NCI-H128 (cell line): ENCODE data around the gene PSIP1.
"Not testable (repeated sequence)": the region's sequence is repeated elsewhere in the genome, so short reads cannot be mapped to it uniquely, and the experiment has no call there.

Source experiments
- DNase-seq: peaks from one replicate; lab custom pipeline; 2025; ENCODE audit not compliant: unreplicated experiment; lab: John Stamatoyannopoulos, UW

The PSIP1 gene

DNA sequence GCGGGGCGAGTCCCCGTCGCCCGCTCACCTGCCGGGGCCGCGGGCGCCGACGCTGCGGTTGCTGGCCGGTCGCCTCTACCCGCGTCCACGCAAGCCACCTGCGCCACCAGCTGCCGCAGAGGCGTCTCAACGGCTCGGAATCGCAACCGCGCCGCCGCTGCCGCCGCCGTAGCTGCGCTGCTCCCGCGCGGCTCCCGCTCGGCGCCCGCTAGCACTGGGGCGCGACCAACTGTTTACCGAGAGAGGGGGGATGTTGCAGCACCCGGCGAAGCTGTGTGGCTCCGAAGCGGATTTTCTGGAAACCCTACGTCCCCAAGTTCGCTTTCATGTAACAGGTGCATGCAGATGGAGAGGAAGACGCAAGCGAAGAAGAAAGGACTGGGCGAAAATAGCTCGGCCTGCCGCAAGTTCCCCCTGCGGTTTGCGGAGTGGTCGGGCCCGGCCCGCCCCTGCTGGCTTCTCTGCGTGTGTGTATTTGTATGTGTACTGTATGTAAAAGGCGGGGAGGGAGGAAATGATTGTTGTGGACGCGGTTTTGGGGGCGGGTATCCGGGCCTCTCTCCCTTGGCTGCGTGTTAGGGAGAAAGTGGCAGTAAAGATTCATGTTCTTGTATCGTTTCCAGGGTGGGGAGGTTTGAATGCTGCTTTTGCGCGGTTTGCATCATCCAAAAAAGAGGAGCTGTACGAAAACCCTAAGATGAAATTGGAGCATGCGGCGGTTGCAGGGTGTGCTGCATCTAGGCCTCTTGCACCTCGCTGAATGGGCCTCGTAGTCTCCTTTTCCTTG, at the start of gene PSIP1:
TSS of gene PSIP1 (minus strand) at position 182 of the 787 bp plus-strand sequence. CDS start 782 bp downstream, outside the sequence.
- DNase-seq: peak; percentile 85

DNA sequence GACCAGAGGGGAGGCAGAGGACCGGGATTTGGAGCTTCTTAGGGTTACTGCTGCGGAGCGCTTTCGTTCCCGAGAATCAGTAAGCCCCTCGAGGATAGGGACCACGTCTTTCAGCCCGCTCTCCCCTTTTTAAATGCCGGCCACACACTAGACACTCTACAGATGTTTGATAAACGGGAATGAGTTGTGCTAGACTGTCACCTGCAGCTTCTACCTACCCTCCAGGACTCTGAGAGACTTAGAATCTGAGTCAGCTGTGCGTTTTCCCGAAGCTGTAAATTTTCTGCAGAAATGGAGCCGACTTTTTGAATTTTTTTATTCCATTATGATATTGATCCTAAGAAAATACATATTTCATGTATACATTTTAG, 42.7 kb upstream of the PSIP1 start:
- DNase-seq: no peak

DNA sequence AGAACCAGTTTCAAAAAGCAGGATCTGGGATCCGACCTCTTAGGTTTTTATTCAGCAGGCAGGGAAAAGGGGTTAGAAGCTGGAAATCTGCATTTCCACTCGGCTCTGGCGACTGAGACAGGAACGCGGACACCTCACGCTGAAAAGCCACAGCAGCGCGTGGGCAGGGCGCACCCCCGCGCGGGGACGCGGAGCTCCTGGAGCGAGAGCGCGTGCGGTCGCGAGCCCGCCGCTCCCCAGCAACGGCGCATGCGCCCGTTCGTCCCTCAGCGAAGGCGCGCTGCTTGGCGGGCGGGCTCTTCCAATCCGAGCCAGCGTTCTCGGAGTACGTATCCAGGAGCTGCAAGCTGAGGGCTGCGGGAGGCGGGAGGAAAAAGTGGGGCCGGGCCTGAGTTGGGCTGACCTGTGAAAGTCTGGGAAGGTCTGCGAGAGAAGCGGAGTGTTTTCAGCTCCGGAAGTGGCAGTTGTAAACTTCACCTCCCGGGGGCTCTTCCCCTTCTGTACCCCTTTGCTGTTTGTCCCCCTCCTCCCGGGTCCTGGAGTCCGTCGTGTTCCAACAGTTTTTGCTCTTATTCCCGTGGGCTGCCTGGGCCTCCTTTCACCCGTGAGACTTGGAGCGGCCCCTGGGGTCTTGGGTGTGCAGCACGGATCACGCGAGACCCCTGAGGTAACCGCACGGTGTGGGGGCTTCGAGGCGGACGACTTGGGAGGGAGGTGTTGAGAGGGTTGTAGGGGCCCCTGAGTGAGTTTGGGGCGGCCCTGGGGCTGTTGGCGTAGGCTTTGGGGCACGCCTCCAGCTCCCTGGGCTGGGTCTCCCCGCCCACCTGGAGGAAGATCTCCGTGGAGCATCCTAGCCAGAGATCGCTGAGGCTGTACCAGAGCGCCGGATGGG, 42.1 kb upstream of the PSIP1 start, which contains the start of gene CCDC171:
TSS of gene CCDC171 (plus strand) at position 408 of the 892 bp plus-strand sequence. CDS start 11,046 bp downstream, outside the sequence.
- peak; percentile 92 for DNase-seq

DNA sequence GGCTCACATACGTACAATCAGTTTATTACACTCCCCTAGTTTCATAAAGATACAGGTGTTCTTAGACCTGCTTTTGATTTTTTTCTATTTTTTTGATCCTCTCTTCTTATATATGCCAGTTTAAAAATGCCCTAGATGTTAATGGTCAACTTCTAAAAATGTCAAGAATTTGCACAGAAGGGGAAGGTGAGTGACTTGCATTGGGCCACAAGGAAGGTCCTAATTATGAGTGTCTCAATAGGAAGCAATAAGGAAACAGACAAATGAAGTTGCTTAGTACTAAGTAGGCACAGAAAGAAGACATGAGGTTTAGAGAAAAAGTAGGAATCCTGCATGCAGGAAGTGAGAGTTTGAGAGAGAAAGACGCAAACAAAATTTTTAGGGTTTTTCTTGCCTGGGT, 38.8 kb upstream of the PSIP1 start:
- no peak for DNase-seq

DNA sequence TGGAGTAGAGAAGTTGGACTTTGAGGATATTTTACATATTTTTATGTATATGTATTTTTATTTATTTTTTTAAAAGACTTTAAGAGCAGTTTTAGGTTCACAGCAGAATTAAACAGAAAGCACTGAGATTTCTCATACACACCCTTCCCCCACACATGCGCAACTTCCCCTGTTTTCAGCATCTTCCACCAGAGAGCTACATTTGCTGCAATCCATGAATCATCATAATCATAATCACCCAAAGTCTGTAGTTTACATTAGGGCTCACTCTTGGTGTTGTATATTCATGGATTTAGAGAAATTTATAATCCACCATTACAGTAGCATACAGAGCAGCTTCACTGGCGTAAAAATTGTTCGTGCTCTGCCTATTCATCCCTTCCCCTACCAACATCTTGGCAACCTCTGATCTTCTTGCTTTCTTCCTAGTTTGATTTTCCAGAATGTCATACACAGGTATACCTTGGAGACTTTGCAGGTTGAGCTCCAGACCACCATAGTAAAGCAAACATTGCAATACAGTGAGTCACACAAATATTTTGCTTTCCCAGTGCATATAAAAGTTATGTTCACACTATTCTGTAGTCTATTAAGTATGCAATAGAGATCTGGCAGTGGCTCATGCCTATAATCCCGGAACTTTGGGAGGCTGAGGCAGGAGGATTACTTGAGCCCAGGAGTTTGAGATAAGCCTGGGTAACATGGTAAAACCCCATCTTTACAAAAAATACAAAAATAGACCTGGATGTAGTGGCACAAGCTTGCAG, 32.5 kb upstream of the PSIP1 start:
- DNase-seq: no peak

DNA sequence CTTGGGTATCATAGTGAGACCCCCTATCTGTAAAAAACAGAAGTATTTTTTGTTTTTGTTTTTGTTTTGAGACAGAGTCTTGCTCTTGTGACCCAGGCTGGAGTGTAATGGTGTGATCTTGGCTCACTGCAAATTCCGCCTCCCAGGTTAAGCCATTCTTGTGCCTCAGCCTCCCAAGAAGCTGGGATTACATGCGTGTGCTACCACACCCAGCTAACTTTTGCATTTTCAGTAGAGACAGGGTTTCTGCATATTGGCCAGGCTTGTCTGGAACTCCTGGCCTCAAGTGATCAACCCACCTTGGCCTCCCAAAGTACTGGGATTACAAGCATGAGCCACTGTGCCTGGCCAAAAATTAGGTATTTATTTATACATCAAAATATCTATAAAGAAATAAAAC, 31.9 kb upstream of the PSIP1 start:
- no peak for DNase-seq

DNA sequence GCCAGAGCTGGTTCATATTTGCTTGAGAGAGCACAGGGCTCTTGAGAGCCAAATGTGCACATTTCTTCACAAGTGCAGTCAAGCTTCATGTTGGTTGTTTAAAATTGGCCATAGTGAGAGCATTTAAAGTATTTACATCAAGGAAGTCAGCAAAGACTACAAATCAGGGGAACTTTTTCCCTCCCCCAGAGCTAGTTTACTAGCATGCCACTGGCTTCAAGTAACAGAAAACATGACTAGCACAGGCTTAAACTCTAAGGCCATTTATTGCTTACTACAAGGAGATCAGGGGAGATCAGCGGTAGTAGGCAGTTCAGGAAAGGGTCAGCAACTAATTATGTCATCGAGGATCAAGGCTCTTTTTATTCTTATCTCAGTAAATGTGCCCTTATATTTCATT, 31.1 kb upstream of the PSIP1 start:
- no peak for DNase-seq

DNA sequence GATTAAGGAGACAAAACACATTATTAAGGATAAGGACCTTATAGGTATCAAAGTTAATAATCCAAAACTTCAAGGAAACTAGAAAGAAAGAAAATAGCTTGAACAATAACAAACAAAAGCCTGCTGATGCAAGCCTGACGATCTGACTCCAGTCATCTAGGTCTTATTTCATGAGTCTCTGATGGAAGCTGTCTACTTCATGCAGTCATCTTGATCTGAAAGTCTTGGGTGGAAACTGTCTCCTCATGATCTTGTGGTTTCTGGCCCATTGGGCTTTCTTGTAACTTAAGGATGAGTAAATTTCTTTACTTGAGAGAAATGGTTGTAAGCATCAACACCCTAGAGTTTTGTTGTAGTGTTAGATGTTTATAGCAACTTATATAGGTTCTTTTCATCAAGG, 20.6 kb upstream of the PSIP1 start:
- no peak for DNase-seq

DNA sequence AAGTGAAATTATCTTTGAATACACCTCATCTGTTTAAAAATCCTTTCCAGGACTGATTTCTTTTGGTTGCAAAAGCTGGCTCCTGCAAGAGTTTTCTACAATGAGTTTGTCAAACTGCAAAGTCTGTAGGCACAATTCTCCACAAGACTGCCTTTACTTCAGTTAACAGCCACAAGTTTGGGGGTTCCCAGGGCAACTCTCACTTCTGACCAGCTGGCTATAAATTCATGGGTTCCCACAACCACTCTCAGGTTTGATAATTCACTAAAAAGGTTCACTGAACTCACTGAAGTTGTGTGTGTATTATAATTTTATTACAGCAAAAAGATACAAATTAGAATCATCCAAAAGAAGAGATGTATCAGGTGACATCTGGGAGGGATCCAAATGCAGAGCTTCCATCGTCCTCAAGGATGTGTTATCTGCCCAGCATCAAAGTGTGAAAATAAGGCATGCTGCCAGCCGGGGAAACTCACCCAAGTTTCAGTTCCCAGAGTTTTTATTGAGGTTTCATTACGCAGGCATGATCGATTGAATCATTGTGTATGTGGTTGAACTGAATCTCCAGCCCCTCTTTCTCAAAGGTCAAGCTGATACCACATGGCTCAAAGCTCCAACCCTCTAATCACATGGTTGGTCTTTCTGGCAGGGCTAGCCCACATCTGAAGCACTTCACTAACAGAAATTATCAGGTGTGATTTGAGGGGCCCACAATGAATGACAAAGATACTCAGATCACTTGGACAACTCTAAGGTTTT, 19.0 kb upstream of the PSIP1 start:
- DNase-seq: no peak

DNA sequence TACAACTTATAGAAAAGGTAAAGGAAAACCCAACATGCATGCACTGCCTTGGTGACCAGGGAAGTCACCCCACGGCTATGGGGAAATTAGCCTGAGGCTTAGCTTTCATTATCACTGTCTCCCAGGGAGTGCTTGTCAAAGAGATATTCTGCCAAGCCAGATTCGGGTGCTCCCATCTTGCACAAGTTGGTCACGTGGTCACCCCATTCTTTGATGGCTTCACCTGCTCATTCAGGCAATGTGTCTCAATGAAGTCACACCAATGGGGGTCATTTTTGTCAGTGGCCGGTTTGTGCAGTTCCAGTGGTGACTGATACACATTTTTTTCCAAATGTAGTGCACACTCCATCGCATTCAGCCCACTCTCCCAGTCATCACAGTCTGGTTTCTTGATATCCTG, 16.3 kb upstream of the PSIP1 start:
- DNase-seq: not testable (repeated sequence)

DNA sequence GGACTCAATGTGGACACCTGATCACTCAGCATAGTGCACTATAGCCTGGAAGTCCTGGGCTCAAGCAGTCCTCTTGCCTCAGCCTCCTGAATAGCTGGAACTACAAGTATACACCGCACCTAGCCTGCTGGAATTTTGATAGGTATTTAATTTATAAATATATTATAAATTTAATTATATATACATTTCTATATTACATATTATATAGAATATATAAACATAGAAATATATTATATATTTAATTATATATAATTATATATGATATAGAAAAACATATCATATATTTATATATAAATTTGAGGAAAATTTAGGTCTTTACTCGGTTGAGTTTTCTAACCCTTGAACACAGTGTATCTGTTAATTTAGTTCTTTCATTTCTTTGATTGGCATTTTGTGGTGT, 15.2 kb upstream of the PSIP1 start:
- no peak for DNase-seq

DNA sequence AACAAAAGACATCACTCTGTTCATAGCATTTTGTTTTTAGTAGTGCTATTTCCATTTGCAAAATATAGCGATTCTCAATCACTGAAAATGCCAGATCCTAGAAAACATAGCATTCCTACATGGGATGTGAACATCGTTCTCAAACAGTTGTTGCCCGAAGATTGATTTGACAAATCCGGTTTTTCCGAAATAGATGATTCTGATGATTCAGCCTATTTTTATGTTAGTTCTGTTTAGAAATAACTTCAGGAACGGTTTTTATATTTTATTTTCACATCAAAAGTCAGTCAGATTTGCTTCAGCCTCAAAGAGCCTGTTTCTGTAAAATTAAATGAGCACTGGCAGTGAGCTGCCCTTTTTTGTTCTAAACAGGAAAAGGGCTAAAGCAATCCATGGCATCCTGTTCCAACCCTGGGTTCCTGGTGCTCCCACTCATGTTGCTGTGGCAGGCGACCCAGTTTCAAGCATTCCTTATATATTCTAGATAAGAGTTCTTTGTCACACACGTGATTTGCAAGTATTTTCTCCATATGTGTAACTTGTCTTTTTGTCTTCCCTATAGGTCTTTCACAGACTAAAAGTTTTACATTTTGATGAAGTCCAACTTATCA, 14.2 kb upstream of the PSIP1 start:
- no peak for DNase-seq

DNA sequence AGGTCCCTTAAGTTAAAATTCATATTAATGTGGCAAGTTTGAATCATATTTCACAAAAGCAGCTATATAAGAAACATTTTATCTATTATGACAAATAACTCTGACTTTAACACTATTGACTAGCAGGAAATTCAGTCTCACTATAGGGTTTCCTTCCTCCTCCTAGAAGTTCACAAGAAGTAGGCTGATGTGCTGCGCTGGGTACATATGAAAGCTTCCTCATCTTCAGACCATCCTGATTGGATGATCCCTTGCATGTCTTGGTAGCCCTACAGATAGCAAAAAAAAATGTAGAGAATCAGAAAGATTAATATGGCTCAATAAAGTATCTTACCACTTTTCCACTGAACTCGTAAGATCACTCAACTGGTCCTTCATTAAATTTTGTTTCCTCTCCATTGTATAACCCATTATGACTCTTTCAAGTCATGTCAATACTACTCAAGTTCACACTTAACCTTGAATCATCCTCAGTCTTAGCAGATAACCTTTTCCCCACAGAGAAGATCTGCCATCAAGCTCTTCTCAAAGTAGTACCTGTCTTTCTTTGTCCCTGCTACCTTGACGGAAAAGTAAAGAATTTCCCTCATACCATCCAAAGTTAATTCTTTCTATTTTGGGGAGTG, 11.5 kb upstream of the PSIP1 start:
- DNase-seq: no peak

DNA sequence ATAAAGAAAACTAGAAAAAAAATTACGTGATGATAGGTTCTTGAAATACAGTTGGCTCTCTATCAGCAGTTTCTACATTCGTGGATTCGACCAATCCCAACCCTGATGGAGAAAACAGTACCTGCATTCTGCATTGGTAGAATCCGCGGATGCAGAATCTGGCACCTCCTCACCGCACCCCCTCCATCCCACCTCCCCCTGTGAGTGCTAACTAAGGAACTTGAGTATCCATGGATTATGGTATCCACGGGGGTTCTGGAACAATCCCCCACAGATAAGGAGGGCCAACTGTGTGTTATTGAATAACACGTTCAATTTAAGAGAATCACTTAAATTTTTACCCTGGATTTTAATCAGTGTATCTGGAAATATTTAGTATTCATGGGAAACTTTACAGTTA, 10.5 kb upstream of the PSIP1 start:
- DNase-seq: no peak

DNA sequence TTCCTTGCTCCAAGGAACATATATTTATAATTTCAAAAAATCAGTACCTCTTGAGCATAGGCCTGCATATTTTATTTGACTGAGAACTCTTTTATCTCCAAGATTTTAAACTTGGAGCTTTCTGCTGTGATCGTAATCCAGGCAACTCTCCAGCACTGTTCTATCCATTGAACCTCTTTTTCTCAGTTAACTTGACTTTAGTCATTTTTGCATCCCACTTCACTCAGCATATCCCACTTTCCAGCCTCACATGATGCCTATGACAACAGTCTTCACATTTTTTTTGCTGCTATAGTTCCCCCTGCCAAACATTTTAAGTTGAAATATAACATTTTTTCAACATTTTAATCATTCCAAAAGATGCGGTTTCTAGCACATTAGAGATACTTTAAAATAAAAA, 9.1 kb upstream of the PSIP1 start:
- DNase-seq: no peak

DNA sequence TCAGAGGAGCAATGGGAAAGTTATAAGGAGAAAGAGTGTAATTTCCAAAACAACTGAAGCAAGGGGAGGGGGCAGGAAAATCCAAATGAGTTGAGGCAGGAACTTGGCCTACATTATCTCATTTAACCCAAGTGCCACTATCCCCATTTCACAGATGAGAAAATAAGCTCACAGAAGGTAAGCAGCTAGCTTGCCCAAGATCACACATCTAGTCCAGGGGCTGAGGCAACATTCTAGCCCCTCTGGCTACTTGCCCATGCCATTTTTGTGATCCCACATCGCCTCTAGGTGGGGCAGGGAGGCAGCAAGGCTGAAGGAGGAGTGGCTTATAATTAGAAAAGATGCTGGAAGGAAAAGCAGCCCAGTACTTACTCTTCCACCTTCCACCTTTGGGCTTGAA, 2.6 kb upstream of the PSIP1 start:
- no peak for DNase-seq

DNA sequence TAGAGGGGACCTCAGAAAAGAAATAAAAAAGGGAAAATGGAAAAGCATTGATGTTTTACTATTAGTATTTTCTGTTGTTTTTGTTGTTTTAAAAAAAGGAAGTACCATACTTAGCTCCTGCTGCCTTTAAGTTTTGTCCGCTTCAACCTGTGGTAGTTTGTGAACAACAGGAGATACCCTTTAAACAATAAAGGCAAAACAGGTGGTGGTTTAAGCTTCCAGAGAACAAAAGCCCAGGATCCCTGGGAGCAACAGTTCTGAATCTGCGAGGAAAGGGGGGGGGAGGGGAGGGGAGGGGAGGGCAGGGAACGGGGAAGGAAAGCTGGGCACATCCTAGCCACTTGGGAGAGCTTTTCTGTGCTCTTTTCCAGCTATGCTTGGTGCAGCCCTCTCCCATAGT, 2.1 kb upstream of the PSIP1 start:
- no peak for DNase-seq

DNA sequence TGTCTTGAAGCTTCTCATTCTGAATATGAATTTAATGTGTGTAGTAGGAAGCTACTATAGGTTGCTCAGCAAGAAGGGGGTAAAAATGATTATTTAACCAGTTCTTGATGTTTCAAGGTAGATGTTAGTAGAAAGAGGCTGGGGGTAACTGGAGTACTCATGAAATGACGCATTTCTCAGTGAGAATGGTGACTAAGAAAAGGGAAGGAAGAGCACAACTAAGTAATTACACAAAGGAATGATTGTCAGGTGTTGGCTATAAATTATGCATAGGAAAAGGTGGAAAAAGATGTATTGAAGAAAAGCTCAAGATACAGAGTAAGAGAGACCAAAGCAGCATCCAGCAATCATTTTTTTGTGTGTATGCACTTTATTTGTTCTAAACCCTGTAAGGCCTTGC, 1.4 kb upstream of the PSIP1 start:
- DNase-seq: no peak

DNA sequence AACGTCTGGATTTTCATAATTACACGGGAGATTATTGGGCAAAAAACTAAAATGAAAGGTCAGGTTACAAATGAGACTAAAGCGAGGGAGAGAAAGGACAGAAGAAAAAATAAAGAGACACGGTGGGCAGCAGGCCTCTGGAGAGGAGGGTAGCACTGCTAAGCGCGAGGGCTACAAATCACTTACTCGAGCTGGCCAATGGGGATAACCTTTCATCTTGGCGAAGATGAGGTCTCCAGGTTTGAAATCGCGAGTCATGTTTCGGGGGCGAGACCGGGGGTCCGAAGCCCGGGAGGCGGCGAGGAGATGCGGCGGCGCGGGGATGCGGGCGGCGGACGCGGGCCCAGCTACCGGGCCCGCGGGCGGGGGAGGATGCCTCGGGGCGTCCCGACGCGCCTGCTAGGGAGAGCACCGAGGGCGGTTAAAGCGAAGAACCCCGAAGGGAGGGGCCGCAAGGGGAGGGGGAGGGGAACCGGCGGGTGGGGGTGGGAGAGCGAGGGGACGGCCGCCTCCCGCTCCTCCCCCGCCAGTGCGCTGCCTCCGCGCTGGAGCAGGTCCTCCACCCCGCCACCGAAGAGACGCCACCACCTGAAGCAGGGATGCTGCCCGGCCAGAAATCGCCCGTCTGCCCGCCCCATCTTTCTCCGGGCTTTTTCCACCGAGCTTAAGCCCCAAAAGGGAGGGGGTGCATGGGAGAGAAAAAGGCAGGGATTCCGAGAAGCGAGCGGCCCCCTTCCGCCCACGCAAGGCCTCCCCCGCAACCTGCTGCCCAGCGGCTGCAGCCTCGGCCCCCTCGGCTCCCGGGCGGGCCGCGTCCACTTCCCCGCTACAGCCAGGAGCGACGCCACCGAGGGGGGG, 610 bp downstream of the PSIP1 start:
- no peak for DNase-seq
